ENCODE measurements around the gene CHST11. TPM values are rescaled to one million over a fixed set of nuclear protein-coding genes. Genes with fewer than 3 reads are reported as not detected.

The CHST11 gene
- total RNA-seq, 1 experiment from 2014 or later: 1.1 TPM

DNA sequence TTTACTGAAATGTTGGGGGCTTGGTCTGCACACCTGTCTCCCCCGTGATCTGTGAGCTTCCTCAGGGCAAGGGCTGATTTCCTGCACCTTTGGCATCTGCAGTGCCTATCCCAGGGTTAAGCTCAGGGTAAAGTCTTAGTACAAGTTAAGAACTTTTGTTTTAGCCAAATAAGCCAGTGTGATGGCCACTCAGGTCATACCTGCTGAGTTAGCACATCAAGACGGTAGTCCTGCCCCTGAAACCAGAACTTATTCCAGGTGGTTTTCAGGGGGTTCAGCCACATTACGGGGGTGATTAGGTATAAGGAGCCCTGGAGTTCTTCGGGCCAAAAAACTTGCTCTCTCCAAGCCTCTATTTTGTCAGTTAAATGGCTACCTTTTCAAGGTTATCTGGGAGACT, 21.6 kb upstream of the CHST11 start:
- intact Hi-C loops (cut with micrococcal nuclease; ENCODE audit: unreplicated experiment): no loop called here
- no peak for DNase-seq (ENCODE audit: low spot score)
- CTCF ChIA-PET: no interaction called here
- no peaks in the 10 kb centered on the region for H3K36me3 ChIP-seq (ENCODE audit: insufficient read depth, low read length, poor library complexity, severe bottlenecking)
- no peaks in the 10 kb centered on the region for H3K4me1 ChIP-seq (ENCODE audit: insufficient read depth, low read length, poor library complexity, severe bottlenecking)
- no peaks in the 10 kb centered on the region for H3K27me3 ChIP-seq (replicated peaks; ENCODE audit: insufficient read depth, low read depth, low read length, poor library complexity)
- H3K4me3 ChIP-seq (ENCODE audit: low read depth, low read length, poor library complexity, severe bottlenecking): no peak overlapping the region
- H3K27ac ChIP-seq (ENCODE audit: low read depth, low read length, poor library complexity, severe bottlenecking): no peak overlapping the region
- no TSS peak for BruUV-seq (replicated peaks)
- no peak for TF ChIP-seq EZH2 (IDR thresholded peaks at IDR 0.05; ENCODE audit: borderline replicate concordance, low read depth, low read length, poor library complexity, severe bottlenecking)
- TF ChIP-seq, protein P1, sequence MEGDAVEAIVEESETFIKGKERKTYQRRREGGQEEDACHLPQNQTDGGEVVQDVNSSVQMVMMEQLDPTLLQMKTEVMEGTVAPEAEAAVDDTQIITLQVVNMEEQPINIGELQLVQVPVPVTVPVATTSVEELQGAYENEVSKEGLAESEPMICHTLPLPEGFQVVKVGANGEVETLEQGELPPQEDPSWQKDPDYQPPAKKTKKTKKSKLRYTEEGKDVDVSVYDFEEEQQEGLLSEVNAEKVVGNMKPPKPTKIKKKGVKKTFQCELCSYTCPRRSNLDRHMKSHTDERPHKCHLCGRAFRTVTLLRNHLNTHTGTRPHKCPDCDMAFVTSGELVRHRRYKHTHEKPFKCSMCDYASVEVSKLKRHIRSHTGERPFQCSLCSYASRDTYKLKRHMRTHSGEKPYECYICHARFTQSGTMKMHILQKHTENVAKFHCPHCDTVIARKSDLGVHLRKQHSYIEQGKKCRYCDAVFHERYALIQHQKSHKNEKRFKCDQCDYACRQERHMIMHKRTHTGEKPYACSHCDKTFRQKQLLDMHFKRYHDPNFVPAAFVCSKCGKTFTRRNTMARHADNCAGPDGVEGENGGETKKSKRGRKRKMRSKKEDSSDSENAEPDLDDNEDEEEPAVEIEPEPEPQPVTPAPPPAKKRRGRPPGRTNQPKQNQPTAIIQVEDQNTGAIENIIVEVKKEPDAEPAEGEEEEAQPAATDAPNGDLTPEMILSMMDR (conservative IDR thresholded peaks at IDR 0.05; ENCODE audit: low read depth, low read length): no peak
- H3K9me3 ChIP-seq (ENCODE audit: low read depth, low read length, poor library complexity, severe bottlenecking): no peaks in the 10 kb centered on the region
- POLR2A ChIA-PET (ENCODE audit: low non-redundant PET): no interaction called here

DNA sequence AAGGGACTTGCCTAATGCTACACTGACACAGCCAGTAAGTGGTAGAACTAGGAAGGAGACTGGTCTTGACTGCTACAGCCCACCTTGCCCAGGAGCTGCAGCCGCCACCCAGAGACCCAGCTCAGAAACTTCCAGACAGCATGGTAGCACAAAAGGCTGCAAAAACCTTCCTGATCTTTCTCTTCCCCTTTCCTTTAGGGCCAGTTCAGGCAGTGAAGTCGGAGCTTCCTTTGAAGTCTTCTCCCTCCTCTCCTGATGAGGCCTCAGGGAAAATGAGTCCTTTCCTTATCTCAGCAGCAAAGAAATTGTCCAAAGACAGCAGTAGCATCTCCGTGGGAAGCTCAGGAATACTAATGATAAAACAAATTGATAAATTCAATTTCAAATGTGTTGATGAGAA, 21.0 kb upstream of the CHST11 start:
- intact Hi-C loops (cut with micrococcal nuclease; ENCODE audit: unreplicated experiment): no loop called here
- POLR2A ChIA-PET (ENCODE audit: low non-redundant PET): no interaction called here

DNA sequence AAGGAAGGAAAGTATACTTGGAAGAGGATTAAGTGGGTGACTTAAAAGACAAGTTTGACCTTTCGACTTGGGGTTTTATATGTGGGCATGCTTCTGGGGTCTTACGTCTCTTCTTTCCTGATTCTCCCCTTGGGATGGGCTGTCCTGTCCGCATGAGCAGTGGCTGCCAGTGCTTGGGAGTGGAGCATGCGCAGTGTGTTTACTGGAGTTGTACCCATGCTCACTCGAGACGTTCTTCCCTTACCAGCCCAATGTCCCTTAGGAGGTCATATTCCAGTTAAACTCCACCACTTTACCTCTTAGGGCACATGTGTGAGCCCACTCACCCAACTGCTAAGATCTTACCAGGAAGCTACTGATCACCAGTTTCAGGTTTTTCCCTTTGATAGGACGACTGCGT, 20.0 kb upstream of the CHST11 start:
- ChIA-PET CTCF (interaction anchor here (0.7 kb wide), 1 partner anchor 53 kb away, joined by 3 read pairs; no protein-coding TSS in a partner anchor), POLR2A (ENCODE audit: low non-redundant PET) (no interaction called here)
- no peaks in the 10 kb centered on the region for H3K36me3 ChIP-seq (ENCODE audit: insufficient read depth, low read length, poor library complexity, severe bottlenecking)
- no TSS peak for BruUV-seq (replicated peaks)
- intact Hi-C loops (cut with micrococcal nuclease; ENCODE audit: unreplicated experiment): no loop called here
- no peak for DNase-seq (ENCODE audit: low spot score)
- no peak for TF ChIP-seq EZH2 (IDR thresholded peaks at IDR 0.05; ENCODE audit: borderline replicate concordance, low read depth, low read length, poor library complexity, severe bottlenecking)
- TF ChIP-seq, protein P1 (conservative IDR thresholded peaks at IDR 0.05; ENCODE audit: low read depth, low read length): no peak
- no peaks in the 10 kb centered on the region for H3K9me3 ChIP-seq (ENCODE audit: low read depth, low read length, poor library complexity, severe bottlenecking)
- no peaks in the 10 kb centered on the region for H3K4me1 ChIP-seq (ENCODE audit: insufficient read depth, low read length, poor library complexity, severe bottlenecking)
- no peak overlapping the region for H3K4me3 ChIP-seq (ENCODE audit: low read depth, low read length, poor library complexity, severe bottlenecking)
- H3K27me3 ChIP-seq (replicated peaks; ENCODE audit: insufficient read depth, low read depth, low read length, poor library complexity): no peaks in the 10 kb centered on the region
- no peak overlapping the region for H3K27ac ChIP-seq (ENCODE audit: low read depth, low read length, poor library complexity, severe bottlenecking)

More for the DNA sequence above, 21.0 kb upstream of the CHST11 start:
- H3K9me3 ChIP-seq (ENCODE audit: low read depth, low read length, poor library complexity, severe bottlenecking): no peaks in the 10 kb centered on the region
- no peak overlapping the region for H3K27ac ChIP-seq (ENCODE audit: low read depth, low read length, poor library complexity, severe bottlenecking)
- DNase-seq (ENCODE audit: low spot score): no peak
- no peak for TF ChIP-seq EZH2 (IDR thresholded peaks at IDR 0.05; ENCODE audit: borderline replicate concordance, low read depth, low read length, poor library complexity, severe bottlenecking)
- TF ChIP-seq, protein P1 (conservative IDR thresholded peaks at IDR 0.05; ENCODE audit: low read depth, low read length): no peak
- CTCF ChIA-PET: no interaction called here
- H3K36me3 ChIP-seq (ENCODE audit: insufficient read depth, low read length, poor library complexity, severe bottlenecking): no peaks in the 10 kb centered on the region
- H3K4me3 ChIP-seq (ENCODE audit: low read depth, low read length, poor library complexity, severe bottlenecking): no peak overlapping the region
- H3K27me3 ChIP-seq (replicated peaks; ENCODE audit: insufficient read depth, low read depth, low read length, poor library complexity): no peaks in the 10 kb centered on the region
- H3K4me1 ChIP-seq (ENCODE audit: insufficient read depth, low read length, poor library complexity, severe bottlenecking): no peaks in the 10 kb centered on the region
- BruUV-seq (replicated peaks): no TSS peak

All from A673 (cell line).